ENCODE data around the gene MBNL1. TPM values are rescaled to one million over a fixed set of nuclear protein-coding genes. Genes with fewer than 3 reads are reported as not detected.

The MBNL1 gene
- total RNA-seq, 1 experiment from 2014 or later = 200 TPM

- intact Hi-C loops (cut with micrococcal nuclease) = no loop called here
- Histone ChIP-seq H2AFZ (ENCODE audit: low read depth, low read length, poor library complexity, severe bottlenecking) (no peak overlapping the region), H3K4me3 (replicated peaks in 1 of 2; ENCODE audit: low read depth in 1 of 2, low read length in 2 of 2) (no peak overlapping the region), H3K9me2 (ENCODE audit: insufficient read depth) (no peaks in the 10 kb centered on the region), H3K4me2 (ENCODE audit: low read length) (no peak overlapping the region), H3K9me3 (ENCODE audit: control insufficient read depth in 1 of 2, insufficient read depth in 1 of 2, low read depth in 1 of 2, low read length in 2 of 2) (no peaks in the 10 kb centered on the region), H4K20me1 (ENCODE audit: insufficient read depth) (peaks cover 8% of the 10 kb centered on the region), H3K9ac (ENCODE audit: low read length) (no peak overlapping the region), H3K27ac (ENCODE audit: low read depth, low read length) (peak overlapping the region; percentile 15; the same call in 1 of the 2 replicates), H3K4me1 (ENCODE audit: control insufficient read depth in 1 of 2, insufficient read depth in 2 of 2, low read length in 2 of 2) (peaks cover 18 to 35% of the 10 kb centered on the region in 2 experiments; a peak in 3 of 4 replicates), H3K36me3 (ENCODE audit: control insufficient read depth in 1 of 2, insufficient read depth in 2 of 2, low read length in 2 of 2) (no peaks in the 10 kb centered on the region), H3K79me2 (ENCODE audit: insufficient read depth, low read length) (peaks cover 99% of the 10 kb centered on the region), H3K27me3 (ENCODE audit: insufficient read depth, low read length) (no peaks in the 10 kb centered on the region)
- POLR2A ChIA-PET = no interaction called here
- TF ChIP-seq CBX3 (IDR thresholded peaks at IDR 0.05; ENCODE audit: low read depth) = no peak
- RAD21 ChIA-PET (ENCODE audit: low non-redundant PET in 1 of 2, low total read pairs in 2 of 2, uncharacterized antibody in 2 of 2, unreplicated experiment in 2 of 2) = no interaction called here
- DNase-seq (ENCODE audit: low read depth, low spot score) (no peak), ATAC-seq (no peak)
- no TSS peak for BruUV-seq (replicated peaks)
- CTCF ChIA-PET = no interaction called here
These were observed 47.6 kb downstream of the MBNL1 start for GRCh38 chr3:152316318-152316717.

GRCh38 chr3:152317184-152317583 is 48.5 kb downstream of the MBNL1 start:
- DNase-seq (ENCODE audit: low read depth, low spot score) = no peak
- TF ChIP-seq JUND (IDR thresholded peaks at IDR 0.05) (no peak), EZH2 (IDR thresholded peaks at IDR 0.05) (no peak), SRF (IDR thresholded peaks at IDR 0.05; ENCODE audit: low read depth) (no peak), CEBPB (IDR thresholded peaks at IDR 0.05; ENCODE audit: low read depth) (no peak), SIN3A (IDR thresholded peaks at IDR 0.05; ENCODE audit: low read depth) (no peak), TCF7L2 (IDR thresholded peaks at IDR 0.05; ENCODE audit: borderline replicate concordance, extremely low read depth, insufficient read depth, insufficient read length) (no peak), ATF3 (IDR thresholded peaks at IDR 0.05) (no peak), FOSL1 (IDR thresholded peaks at IDR 0.05; ENCODE audit: low read depth) (no peak), CTCF (IDR thresholded peaks at IDR 0.05 in 2 of 3, conservative IDR thresholded peaks at IDR 0.05 in 1 of 3; ENCODE audit: borderline replicate concordance in 1 of 3, insufficient read depth in 1 of 3, low read depth in 2 of 3, low read length in 2 of 3) (no peak), RAD21 (IDR thresholded peaks at IDR 0.05; ENCODE audit: low read depth) (no peak), ELF1 (IDR thresholded peaks at IDR 0.05; ENCODE audit: borderline replicate concordance, low read depth) (no peak), ZFX (IDR thresholded peaks at IDR 0.05) (no peak), ZBTB33 (IDR thresholded peaks at IDR 0.05; ENCODE audit: extremely low read depth, insufficient replicate concordance, low read length) (no peak), SP1 (IDR thresholded peaks at IDR 0.05; ENCODE audit: low read depth) (no peak), EGR1 (IDR thresholded peaks at IDR 0.05; ENCODE audit: low read depth) (no peak)
- H2AFZ ChIP-seq (ENCODE audit: low read depth, low read length, poor library complexity, severe bottlenecking) = no peak overlapping the region
- peaks cover 18 to 35% of the 10 kb centered on the region in 2 experiments; a peak in 3 of 4 replicates for H3K4me1 ChIP-seq (ENCODE audit: control insufficient read depth in 1 of 2, insufficient read depth in 2 of 2, low read length in 2 of 2)
- H3K4me3 ChIP-seq (replicated peaks in 1 of 2; ENCODE audit: low read depth in 1 of 2, low read length in 2 of 2) = no peak overlapping the region
- RAD21 ChIA-PET (ENCODE audit: low non-redundant PET in 1 of 2, low total read pairs in 2 of 2, uncharacterized antibody in 2 of 2, unreplicated experiment in 2 of 2) = no interaction called here
- no peak overlapping the region for H3K27ac ChIP-seq (ENCODE audit: low read depth, low read length)
- no peaks in the 10 kb centered on the region for H3K9me2 ChIP-seq (ENCODE audit: insufficient read depth)
- H3K36me3 ChIP-seq (ENCODE audit: control insufficient read depth in 1 of 2, insufficient read depth in 2 of 2, low read length in 2 of 2) = no peaks in the 10 kb centered on the region
- H3K27me3 ChIP-seq (ENCODE audit: insufficient read depth, low read length) = no peaks in the 10 kb centered on the region
- CTCF ChIA-PET = no interaction called here
- no TSS peak for BruUV-seq (replicated peaks)
- POLR2A ChIA-PET = interaction anchor here (1.4 kb wide), 1 partner anchor 49 kb away, joined by 3 read pairs; the partner anchor contains the start of gene MBNL1
- H3K79me2 ChIP-seq (ENCODE audit: insufficient read depth, low read length) = peaks cover 100% of the 10 kb centered on the region
- H3K4me2 ChIP-seq (ENCODE audit: low read length) = no peak overlapping the region
- intact Hi-C loops (cut with micrococcal nuclease) = no loop called here
- H3K9ac ChIP-seq (ENCODE audit: low read length) = no peak overlapping the region
- no peak for ATAC-seq
- H3K9me3 ChIP-seq (ENCODE audit: control insufficient read depth in 1 of 2, insufficient read depth in 1 of 2, low read depth in 1 of 2, low read length in 2 of 2) = no peaks in the 10 kb centered on the region
- H4K20me1 ChIP-seq (ENCODE audit: insufficient read depth) = peaks cover 8% of the 10 kb centered on the region
